ENCODE data around the gene GRB7. TPM values are rescaled to one million over a fixed set of nuclear protein-coding genes. Genes with fewer than 3 reads are reported as not detected.

Gene GRB7
- total and polyA plus RNA-seq, 2 of the 4 experiments (the other 2 are of a cell fraction) = 0.18 to 0.36 TPM

DNA sequence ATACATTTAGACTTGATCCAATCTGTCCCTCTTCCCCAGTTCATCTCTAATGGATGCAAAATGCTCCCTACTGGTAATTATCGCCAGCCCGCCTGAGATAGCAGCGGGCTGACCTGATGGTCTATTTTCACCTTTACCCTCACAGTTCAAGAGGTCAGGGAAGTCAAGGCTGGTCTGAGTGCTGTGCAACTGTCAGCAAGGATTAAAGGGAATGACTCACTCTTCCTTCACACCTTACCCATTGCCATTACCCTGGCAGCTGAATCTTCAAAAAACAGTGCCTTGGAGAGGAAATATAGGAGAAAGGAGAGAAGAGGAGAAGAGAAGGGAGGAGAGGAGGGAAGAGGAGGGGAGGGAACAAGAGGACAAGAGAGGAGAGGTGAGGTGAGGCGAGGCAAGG is 36.3 kb downstream of the GRB7 start:
- H3K18ac ChIP-seq (ENCODE audit: low read depth, low read length) = no peak overlapping the region
- no peak overlapping the region for H3K23ac ChIP-seq (ENCODE audit: low read depth, low read length)
- no CpG with 5 or more reads among the region's 4 CpGs for WGBS, 2 experiments (ENCODE audit: extremely low coverage in 2 of 2, insufficient read length in 1 of 2)
- H2BK5ac ChIP-seq (ENCODE audit: low read depth, low read length, poor library complexity, severe bottlenecking) = no peak overlapping the region
- in situ Hi-C loops (cut with MboI; ENCODE audit: low sequenced_read_pairs) (loop anchor here (10.0 kb wide), 1 partner anchor 201 kb away; no protein-coding TSS in a partner anchor), intact Hi-C loops (cut with micrococcal nuclease) (no loop called here), dilution Hi-C loops (cut with HindIII; ENCODE audit: low sequenced_read_pairs, unreplicated experiment) (no loop called here)
- H3K9ac ChIP-seq (ENCODE audit: low read depth, low read length) = no peak overlapping the region
- no peak overlapping the region for H3K4me2 ChIP-seq (ENCODE audit: low read depth, low read length)
- BruUV-seq (replicated peaks) = no TSS peak
- H2BK15ac ChIP-seq (ENCODE audit: low read depth, low read length) = no peak overlapping the region
- H2BK120ac ChIP-seq (ENCODE audit: low read depth, low read length) = no peak overlapping the region
- ChIA-PET POLR2A (ENCODE audit: unreplicated experiment) (no interaction called here), CTCF (no interaction called here)
- H3K9me3 ChIP-seq (ENCODE audit: control insufficient read depth, insufficient read depth, low read length) = no peaks in the 10 kb centered on the region
- H4K8ac ChIP-seq (ENCODE audit: low read depth in 2 of 2, low read length in 2 of 2) = no peak overlapping the region
- peaks cover 59% of the 10 kb centered on the region for H3K27me3 ChIP-seq (ENCODE audit: control insufficient read depth, insufficient read depth, low read length)
- H2AFZ ChIP-seq (replicated peaks; ENCODE audit: low read length, poor library complexity) = no peak overlapping the region
- no peak overlapping the region for H3K14ac ChIP-seq (replicated peaks; ENCODE audit: low read depth, low read length)
- no peak for DNase-seq
- no peaks in the 10 kb centered on the region for H3K36me3 ChIP-seq (ENCODE audit: control insufficient read depth, insufficient read depth, low read length)
- no peak for ATAC-seq (ENCODE audit: low read depth)
- no peak overlapping the region for H4K5ac ChIP-seq (ENCODE audit: low read depth, low read length)
- H2AK5ac ChIP-seq (ENCODE audit: low read depth, low read length) = no peak overlapping the region
- H3K56ac ChIP-seq (ENCODE audit: extremely low read depth, insufficient read depth, low read length) = no peak overlapping the region
- H4K91ac ChIP-seq (ENCODE audit: insufficient read depth, low read depth, low read length) = no peak overlapping the region
- no peak overlapping the region for H3K27ac ChIP-seq (ENCODE audit: insufficient read depth, low read length)
- H2BK20ac ChIP-seq (ENCODE audit: low read depth, low read length) = no peak overlapping the region
- H3K9me1 ChIP-seq (ENCODE audit: insufficient read depth, low read length) = no peaks in the 10 kb centered on the region
- no peaks in the 10 kb centered on the region for H3K4me1 ChIP-seq (ENCODE audit: control insufficient read depth, insufficient read depth, low read length)
- H3K4me3 ChIP-seq (ENCODE audit: insufficient read depth, low read depth, low read length) = no peak overlapping the region
- H3K4ac ChIP-seq (ENCODE audit: low read depth, low read length) = no peak overlapping the region
- no peak for TF ChIP-seq MAZ (IDR thresholded peaks at IDR 0.05; ENCODE audit: borderline replicate concordance, low read depth, low read length)
- TF ChIP-seq POLR2A (IDR thresholded peaks at IDR 0.05; ENCODE audit: low read depth, low read length) = no peak
- TF ChIP-seq BHLHE40 (IDR thresholded peaks at IDR 0.05; ENCODE audit: low read depth, low read length) = no peak
- no peak for TF ChIP-seq SMC3 (IDR thresholded peaks at IDR 0.05; ENCODE audit: low read depth, low read length)
- TF ChIP-seq, protein P1, sequence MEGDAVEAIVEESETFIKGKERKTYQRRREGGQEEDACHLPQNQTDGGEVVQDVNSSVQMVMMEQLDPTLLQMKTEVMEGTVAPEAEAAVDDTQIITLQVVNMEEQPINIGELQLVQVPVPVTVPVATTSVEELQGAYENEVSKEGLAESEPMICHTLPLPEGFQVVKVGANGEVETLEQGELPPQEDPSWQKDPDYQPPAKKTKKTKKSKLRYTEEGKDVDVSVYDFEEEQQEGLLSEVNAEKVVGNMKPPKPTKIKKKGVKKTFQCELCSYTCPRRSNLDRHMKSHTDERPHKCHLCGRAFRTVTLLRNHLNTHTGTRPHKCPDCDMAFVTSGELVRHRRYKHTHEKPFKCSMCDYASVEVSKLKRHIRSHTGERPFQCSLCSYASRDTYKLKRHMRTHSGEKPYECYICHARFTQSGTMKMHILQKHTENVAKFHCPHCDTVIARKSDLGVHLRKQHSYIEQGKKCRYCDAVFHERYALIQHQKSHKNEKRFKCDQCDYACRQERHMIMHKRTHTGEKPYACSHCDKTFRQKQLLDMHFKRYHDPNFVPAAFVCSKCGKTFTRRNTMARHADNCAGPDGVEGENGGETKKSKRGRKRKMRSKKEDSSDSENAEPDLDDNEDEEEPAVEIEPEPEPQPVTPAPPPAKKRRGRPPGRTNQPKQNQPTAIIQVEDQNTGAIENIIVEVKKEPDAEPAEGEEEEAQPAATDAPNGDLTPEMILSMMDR (conservative IDR thresholded peaks at IDR 0.05; ENCODE audit: low read depth, low read length) = no peak
- TF ChIP-seq RFX5 (IDR thresholded peaks at IDR 0.05; ENCODE audit: low read depth, low read length) = no peak
- TF ChIP-seq, protein P2, sequence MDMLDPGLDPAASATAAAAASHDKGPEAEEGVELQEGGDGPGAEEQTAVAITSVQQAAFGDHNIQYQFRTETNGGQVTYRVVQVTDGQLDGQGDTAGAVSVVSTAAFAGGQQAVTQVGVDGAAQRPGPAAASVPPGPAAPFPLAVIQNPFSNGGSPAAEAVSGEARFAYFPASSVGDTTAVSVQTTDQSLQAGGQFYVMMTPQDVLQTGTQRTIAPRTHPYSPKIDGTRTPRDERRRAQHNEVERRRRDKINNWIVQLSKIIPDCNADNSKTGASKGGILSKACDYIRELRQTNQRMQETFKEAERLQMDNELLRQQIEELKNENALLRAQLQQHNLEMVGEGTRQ (IDR thresholded peaks at IDR 0.05; ENCODE audit: low read depth, low read length) = no peak
- no peak for TF ChIP-seq NFE2L2 (IDR thresholded peaks at IDR 0.05; ENCODE audit: low read depth, low read length)
- no peak for TF ChIP-seq MAFK (IDR thresholded peaks at IDR 0.05; ENCODE audit: low read depth, low read length)
- TF ChIP-seq RCOR1 (IDR thresholded peaks at IDR 0.05; ENCODE audit: insufficient replicate concordance, low read length) = no peak
- TF ChIP-seq, protein P3, sequence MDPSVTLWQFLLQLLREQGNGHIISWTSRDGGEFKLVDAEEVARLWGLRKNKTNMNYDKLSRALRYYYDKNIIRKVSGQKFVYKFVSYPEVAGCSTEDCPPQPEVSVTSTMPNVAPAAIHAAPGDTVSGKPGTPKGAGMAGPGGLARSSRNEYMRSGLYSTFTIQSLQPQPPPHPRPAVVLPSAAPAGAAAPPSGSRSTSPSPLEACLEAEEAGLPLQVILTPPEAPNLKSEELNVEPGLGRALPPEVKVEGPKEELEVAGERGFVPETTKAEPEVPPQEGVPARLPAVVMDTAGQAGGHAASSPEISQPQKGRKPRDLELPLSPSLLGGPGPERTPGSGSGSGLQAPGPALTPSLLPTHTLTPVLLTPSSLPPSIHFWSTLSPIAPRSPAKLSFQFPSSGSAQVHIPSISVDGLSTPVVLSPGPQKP (IDR thresholded peaks at IDR 0.05; ENCODE audit: borderline replicate concordance, low read depth, low read length) = no peak
- TF ChIP-seq RAD21 (IDR thresholded peaks at IDR 0.05; ENCODE audit: low read length) = no peak
- TF ChIP-seq CHD1 (IDR thresholded peaks at IDR 0.05; ENCODE audit: low read depth, low read length) = no peak
- TF ChIP-seq MXI1 (IDR thresholded peaks at IDR 0.05; ENCODE audit: borderline replicate concordance, low read depth, low read length) = no peak
- no peak for TF ChIP-seq CEBPB (IDR thresholded peaks at IDR 0.05; ENCODE audit: low read depth, low read length)
- TF ChIP-seq FOS (IDR thresholded peaks at IDR 0.05; ENCODE audit: low read depth, low read length) = no peak
- H3K79me1 ChIP-seq (ENCODE audit: low read depth in 1 of 2, low read length in 2 of 2) = no peaks in the 10 kb centered on the region
- no peaks in the 10 kb centered on the region for H4K20me1 ChIP-seq (ENCODE audit: insufficient read depth, low read length)
- no peak overlapping the region for H2AK9ac ChIP-seq (replicated peaks; ENCODE audit: low read depth, low read length, poor library complexity)

All from IMR-90 (cell line).